ENCODE data around the gene AGR2. TPM values are rescaled to one million over a fixed set of nuclear protein-coding genes. Genes with fewer than 3 reads are reported as not detected.

The AGR2 gene
- polyA plus RNA-seq, 3 donors: not detected

GRCh38 chr7:16779051-16779450 is 25.7 kb downstream of the AGR2 start:
- H3K36me3 Mint-ChIP-seq: no peaks in the 10 kb centered on the region
- H3K9ac ChIP-seq (ENCODE audit: insufficient read depth, low read length, poor library complexity, severe bottlenecking): no peak overlapping the region
- H3K9me3 Mint-ChIP-seq: no peaks in the 10 kb centered on the region
- H3K9me3 ChIP-seq (replicated peaks in 1 of 2; ENCODE audit: control insufficient read depth in 1 of 2, insufficient read depth in 1 of 2, low read length in 2 of 2): no peaks in the 10 kb centered on the region
- H3K79me2 ChIP-seq (ENCODE audit: insufficient read depth, low read length): no peaks in the 10 kb centered on the region
- H3K4me3 ChIP-seq (replicated peaks in 1 of 3; ENCODE audit: low read depth in 2 of 3, low read length in 3 of 3): no peak overlapping the region
- H4K20me1 ChIP-seq (ENCODE audit: insufficient read depth, low read length): no peaks in the 10 kb centered on the region
- no peaks in the 10 kb centered on the region for H3K4me1 ChIP-seq (ENCODE audit: control insufficient read depth in 1 of 2, insufficient read depth in 2 of 2, low read length in 2 of 2)
- intact Hi-C loops (cut with micrococcal nuclease): no loop called here
- H3K27ac ChIP-seq (ENCODE audit: low read depth in 1 of 2, low read length in 2 of 2): no peak overlapping the region
- H3K27me3 ChIP-seq (ENCODE audit: control insufficient read depth in 2 of 2, insufficient read depth in 2 of 2, low read length in 2 of 2): no peaks in the 10 kb centered on the region
- TF ChIP-seq CTCF (IDR thresholded peaks at IDR 0.05): no peak
- peaks cover 2% of the 10 kb centered on the region for H3K4me1 Mint-ChIP-seq
- no peak for DNase-seq
- peaks cover 0 to 2% (median 0%) of the 10 kb centered on the region in 3 donors for H3K27me3 Mint-ChIP-seq (ENCODE audit: low read depth in 3 of 3)
- H3K4me2 ChIP-seq (replicated peaks; ENCODE audit: extremely low read depth, low read length, poor library complexity, severe bottlenecking): no peak overlapping the region
- no CpG with 5 or more reads among the region's 1 CpG for WGBS (ENCODE audit: insufficient coverage)
- no peak overlapping the region for H3K27ac Mint-ChIP-seq
- H3K4me3 Mint-ChIP-seq: no peak overlapping the region
- H3K36me3 ChIP-seq (replicated peaks in 1 of 2; ENCODE audit: control insufficient read depth in 1 of 2, insufficient read depth in 2 of 2, low read length in 2 of 2): no peaks in the 10 kb centered on the region
- no peak overlapping the region for H2AFZ ChIP-seq (ENCODE audit: insufficient read depth, low read depth, low read length, poor library complexity, severe bottlenecking)

GRCh38 chr7:16778476-16778875 is 26.3 kb downstream of the AGR2 start:
- Histone ChIP-seq H3K4me2 (replicated peaks; ENCODE audit: extremely low read depth, low read length, poor library complexity, severe bottlenecking) (no peak overlapping the region), H3K4me1 (ENCODE audit: control insufficient read depth in 1 of 2, insufficient read depth in 2 of 2, low read length in 2 of 2) (no peaks in the 10 kb centered on the region), H3K4me3 (replicated peaks in 1 of 3; ENCODE audit: low read depth in 2 of 3, low read length in 3 of 3) (no peak overlapping the region), H3K27me3 (ENCODE audit: control insufficient read depth in 2 of 2, insufficient read depth in 2 of 2, low read length in 2 of 2) (no peaks in the 10 kb centered on the region), H3K79me2 (ENCODE audit: insufficient read depth, low read length) (no peaks in the 10 kb centered on the region), H3K27ac (ENCODE audit: low read depth in 1 of 2, low read length in 2 of 2) (no peak overlapping the region), H2AFZ (ENCODE audit: insufficient read depth, low read depth, low read length, poor library complexity, severe bottlenecking) (no peak overlapping the region), H3K9ac (ENCODE audit: insufficient read depth, low read length, poor library complexity, severe bottlenecking) (no peak overlapping the region), H4K20me1 (ENCODE audit: insufficient read depth, low read length) (no peaks in the 10 kb centered on the region), H3K9me3 (replicated peaks in 1 of 2; ENCODE audit: control insufficient read depth in 1 of 2, insufficient read depth in 1 of 2, low read length in 2 of 2) (no peaks in the 10 kb centered on the region), H3K36me3 (replicated peaks in 1 of 2; ENCODE audit: control insufficient read depth in 1 of 2, insufficient read depth in 2 of 2, low read length in 2 of 2) (no peaks in the 10 kb centered on the region)
- TF ChIP-seq CTCF (IDR thresholded peaks at IDR 0.05): no peak
- H3K36me3 Mint-ChIP-seq: no peaks in the 10 kb centered on the region
- intact Hi-C loops (cut with micrococcal nuclease): no loop called here
- no peak overlapping the region for H3K4me3 Mint-ChIP-seq
- no peak overlapping the region for H3K27ac Mint-ChIP-seq
- no peak for DNase-seq
- peaks cover 0 to 2% (median 0%) of the 10 kb centered on the region in 3 donors for H3K27me3 Mint-ChIP-seq (ENCODE audit: low read depth in 3 of 3)
- H3K4me1 Mint-ChIP-seq: peaks cover 2% of the 10 kb centered on the region
- no peaks in the 10 kb centered on the region for H3K9me3 Mint-ChIP-seq
- 100% methylated on average over 1 of the region's 3 CpGs for WGBS (ENCODE audit: insufficient coverage)
